GM12873 (cell line): ENCODE results near the gene STX10.

Experiments used
- TF ChIP-seq, protein P1 (sequence below): IDR thresholded peaks from 2 replicates; pipeline ENCODE4 v1.5.1; 2012; ENCODE audit warnings: low read depth, mild to moderate bottlenecking, moderate library complexity, low read length, control low read depth; ENCODE audit not compliant: insufficient read depth; ENCODE audit errors: missing control alignments

The STX10 gene

DNA sequence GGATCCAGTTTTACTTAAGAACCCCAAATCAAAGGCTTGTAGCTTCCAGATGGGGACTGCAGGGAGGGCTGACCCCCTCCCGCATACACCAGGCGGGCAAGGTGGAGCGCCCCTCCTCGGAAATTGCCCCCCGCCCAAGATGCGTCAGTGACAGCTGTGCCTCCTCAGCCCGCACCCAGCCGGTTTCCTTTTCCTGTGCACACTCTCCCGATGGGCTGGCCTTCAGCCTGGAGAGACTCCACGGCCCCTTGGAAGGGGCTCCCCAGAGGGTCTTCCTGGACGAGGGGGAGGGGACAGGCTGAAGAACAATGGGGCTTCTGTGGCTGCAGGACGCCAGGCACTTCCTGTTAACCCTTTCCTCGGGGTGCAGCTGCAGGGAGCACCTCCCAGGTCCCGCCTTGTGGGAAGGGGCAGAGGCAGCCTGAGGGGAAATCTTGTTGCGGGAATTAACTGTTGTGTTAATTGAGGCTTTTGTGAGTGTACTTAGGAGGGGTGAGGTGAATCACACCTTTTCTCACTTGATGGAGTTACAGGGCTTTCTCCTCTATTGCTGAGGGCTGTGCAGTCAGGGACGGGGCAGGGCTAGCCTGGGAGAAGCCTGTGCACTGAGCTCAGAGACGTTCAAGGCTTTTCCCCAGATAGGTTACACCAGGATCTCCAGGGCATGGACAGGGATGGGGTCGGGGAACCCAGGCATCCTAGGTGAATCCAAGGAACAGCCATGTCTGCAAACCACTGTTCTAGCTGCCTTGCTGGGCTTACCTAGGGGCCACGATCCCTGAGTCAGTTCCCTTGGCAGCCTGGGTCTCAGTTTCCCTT, 14.4 kb upstream of the STX10 start:
- TF ChIP-seq, protein P1, sequence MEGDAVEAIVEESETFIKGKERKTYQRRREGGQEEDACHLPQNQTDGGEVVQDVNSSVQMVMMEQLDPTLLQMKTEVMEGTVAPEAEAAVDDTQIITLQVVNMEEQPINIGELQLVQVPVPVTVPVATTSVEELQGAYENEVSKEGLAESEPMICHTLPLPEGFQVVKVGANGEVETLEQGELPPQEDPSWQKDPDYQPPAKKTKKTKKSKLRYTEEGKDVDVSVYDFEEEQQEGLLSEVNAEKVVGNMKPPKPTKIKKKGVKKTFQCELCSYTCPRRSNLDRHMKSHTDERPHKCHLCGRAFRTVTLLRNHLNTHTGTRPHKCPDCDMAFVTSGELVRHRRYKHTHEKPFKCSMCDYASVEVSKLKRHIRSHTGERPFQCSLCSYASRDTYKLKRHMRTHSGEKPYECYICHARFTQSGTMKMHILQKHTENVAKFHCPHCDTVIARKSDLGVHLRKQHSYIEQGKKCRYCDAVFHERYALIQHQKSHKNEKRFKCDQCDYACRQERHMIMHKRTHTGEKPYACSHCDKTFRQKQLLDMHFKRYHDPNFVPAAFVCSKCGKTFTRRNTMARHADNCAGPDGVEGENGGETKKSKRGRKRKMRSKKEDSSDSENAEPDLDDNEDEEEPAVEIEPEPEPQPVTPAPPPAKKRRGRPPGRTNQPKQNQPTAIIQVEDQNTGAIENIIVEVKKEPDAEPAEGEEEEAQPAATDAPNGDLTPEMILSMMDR, result no peak

DNA sequence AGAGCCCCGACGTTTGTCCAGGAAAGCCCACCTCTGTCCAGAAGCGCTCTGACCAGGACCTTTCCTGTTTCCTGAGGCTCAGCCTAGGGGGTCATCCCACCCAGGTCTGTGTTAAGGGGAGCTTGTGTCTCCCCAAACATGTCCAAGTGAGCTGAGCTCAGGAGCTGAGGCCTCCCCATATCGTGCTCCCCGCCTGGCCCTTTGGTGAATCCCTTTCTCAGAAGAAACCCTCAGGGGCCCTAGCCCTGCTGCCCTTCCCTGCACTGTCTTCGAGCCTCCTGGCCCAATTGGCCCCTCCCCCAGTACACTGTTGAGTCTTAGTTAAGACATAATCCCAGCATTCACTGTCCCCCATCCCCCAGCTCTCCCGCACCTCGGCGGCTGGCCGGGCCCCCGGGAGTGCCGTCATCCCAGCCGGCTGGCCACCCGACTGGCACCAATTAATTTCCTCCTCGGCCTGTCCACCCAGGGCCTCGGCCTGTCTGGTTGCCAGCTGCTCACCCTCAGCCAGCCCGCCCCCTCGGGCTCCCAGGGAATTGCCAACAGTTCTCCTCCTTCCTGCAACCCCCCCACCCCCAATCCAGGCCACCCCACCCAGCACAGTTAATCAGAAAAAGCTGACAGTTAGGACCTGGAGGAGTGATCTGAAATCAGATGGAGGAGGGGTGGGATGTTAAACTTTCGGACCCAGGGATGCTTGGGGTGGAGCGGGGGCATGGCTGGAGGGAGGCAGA, 13.6 kb upstream of the STX10 start:
- TF ChIP-seq, protein P1, result no peak

DNA sequence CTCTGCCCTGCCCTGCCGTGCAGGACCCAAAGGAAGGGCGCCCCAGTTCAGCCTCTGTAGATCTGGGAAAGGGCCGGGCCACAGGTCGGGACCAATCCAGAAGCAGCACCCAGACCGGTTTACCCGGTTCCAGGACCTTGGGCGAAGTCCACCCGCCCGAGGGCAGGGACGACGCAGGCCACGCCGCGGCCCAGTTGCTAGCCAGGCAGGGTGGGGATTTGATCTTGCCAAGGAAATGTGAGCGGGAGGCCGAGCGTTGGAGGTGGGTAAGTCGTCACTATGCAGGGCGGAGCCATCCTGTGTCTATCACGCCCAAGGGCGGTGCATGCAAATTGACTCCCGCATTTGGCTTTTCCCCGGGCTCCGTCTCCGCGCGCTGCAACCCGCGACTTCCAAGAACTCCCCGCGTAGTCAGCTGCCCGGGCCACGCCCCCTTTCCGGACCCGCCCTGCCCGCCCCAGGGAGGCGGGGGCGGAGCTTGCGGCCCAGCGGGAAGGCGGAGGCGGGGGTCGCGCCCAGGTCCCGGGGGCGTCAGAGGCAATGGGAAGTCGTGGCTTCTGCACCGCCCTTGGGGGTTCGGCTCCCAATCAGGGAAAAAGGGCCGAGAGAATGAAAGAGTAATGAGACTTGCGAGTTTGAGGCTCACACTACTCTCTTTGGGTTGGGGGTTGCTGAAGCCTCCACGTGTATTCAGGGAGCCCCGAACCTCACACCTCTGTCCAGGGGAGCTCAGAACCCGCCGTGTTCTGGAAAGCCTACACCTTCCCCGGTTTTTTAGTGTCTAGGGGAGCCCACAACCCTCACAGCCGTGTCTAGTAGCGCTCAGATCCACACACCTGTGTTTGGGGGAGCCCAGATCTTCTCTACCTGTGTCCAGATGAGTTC, 12.8 kb upstream of the STX10 start:
- TF ChIP-seq, protein P1, result no peak

DNA sequence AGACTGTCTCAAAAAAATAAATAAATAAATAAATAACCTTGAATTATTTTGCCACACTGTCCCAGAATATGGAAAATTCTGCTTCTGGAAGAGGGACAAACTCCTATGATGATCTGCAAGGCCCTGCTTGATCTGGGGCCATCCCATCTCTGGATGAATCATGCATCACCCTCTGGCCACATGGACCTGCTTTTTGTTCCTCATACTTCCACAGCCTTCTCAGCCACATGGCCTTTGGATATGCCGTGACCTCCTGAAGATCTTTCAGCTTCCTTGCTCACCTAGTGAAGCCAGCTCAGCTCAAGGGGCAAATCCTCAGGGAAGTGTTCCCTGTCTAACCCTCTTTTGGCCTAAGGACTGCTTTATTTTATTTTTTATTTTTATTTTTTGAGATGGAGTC, 10.4 kb upstream of the STX10 start:
- TF ChIP-seq, protein P1, result no peak

DNA sequence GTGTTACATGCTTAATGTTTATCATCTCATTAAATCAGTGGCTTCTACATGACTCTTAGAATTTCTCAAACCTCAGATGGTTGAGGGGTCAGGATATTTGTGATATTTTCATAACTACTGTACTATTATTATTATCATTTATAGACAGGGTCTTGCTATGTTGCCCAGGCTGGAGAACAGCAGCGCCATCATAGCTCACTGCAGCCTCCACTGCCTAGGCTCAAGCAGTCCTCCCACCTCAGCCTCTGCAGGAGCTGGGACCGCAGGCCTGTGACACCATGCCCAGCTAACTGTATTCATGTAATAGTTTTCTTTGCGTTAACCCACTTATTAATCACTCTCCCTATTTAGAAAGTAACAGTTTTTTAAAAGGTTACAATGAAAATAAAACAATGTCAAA, 9.5 kb upstream of the STX10 start:
- TF ChIP-seq, protein P1, result no peak

DNA sequence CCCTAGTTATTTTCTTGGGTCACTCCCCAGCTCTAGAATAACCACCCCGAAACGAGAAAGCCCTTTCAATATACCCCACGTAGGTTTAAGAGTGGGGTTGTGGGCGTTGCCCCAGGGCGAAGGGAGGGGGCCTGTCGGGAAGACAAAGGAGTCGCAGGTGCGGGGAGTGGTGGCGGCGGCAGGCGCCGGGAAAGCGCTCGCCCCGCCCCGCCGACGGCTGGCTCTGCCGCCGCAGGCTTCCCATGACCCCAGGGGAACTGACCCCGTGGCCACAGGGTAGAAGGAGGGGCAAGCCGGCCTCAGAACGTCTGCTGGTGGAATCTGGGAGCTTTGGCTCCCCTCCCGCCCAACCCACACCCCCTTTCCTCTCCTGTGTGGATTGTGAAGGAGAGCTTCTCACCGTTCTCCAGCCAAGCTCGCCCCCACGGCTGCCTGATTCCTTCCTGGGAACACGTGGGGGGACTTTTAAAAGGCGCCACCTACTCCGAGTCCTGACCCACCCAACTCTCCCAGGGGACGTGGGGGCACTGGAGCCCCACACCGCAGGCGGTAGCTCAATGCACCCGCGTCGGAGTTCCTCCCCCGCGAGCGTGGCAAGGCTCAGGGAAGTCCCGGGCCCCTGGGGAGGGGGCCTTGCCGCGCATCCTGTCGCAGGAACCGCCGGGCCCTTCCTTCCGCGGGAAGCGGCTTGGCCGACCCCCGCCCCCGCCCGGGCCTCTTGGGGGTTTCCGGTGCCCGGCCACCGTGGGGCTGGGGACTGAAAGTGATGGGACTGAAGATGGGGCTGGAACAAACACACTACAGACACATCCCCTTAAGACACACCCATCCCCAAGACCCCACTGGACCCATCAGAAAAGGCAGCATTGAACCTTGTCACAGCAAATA, 5.5 kb upstream of the STX10 start:
- TF ChIP-seq, protein P1, result no peak
